Heart right ventricle (tissue), 16 donors: ENCODE measurements around the gene PAPPA. TPM values are rescaled to one million over a fixed set of nuclear protein-coding genes. Genes with fewer than 3 reads are reported as not detected.

Experiments used
- ATAC-seq, 8 donors: fragments of 200-7000 bp; cut with Tn5 transposase; one replicate each; pipeline ENCODE4 v1.9.1; 2020; ENCODE audit warnings: mild to moderate bottlenecking in 8 of 8, moderate library complexity in 8 of 8, moderate number of reproducible peaks in 1 of 8
- DNase-seq, 2 donors: peaks; one replicate each; pipeline ENCODE4 v3.0.0-alpha.2; 2020
- H3K27ac ChIP-seq, 10 donors: fragments of 200-600 bp; sonication (generic) in 2 of 10; one replicate each; pipeline versions ENCODE4 v1.5.0 to v1.8.0; 2020 to 2022; ENCODE audit warnings: mild to moderate bottlenecking in 3 of 10
- H3K27me3 ChIP-seq, 7 donors: fragments of 200-600 bp; one replicate each; pipeline ENCODE4 v1.8.0; 2021 to 2022; ENCODE audit warnings: mild to moderate bottlenecking in 2 of 7
- H3K36me3 ChIP-seq, 9 donors: fragments of 200-600 bp; sonication (generic) in 1 of 9; one replicate each; pipeline versions ENCODE4 v1.5.0 to v1.8.0; 2020 to 2022; ENCODE audit warnings: mild to moderate bottlenecking in 2 of 9
- H3K4me1 ChIP-seq, 9 donors: fragments of 200-600 bp; sonication (generic) in 1 of 9; one replicate each; pipeline versions ENCODE4 v1.5.0 to v1.8.0; 2020 to 2022; ENCODE audit warnings: mild to moderate bottlenecking in 4 of 9
- H3K4me3 ChIP-seq, 10 donors: fragments of 200-600 bp; sonication (generic) in 2 of 10; one replicate each; pipeline versions ENCODE4 v1.5.0 to v1.8.0; 2020 to 2022; ENCODE audit warnings: mild to moderate bottlenecking in 7 of 10, moderate library complexity in 2 of 10
- H3K9me3 ChIP-seq, 11 donors: fragments of 200-600 bp in 10 of 11; sonication (generic) in 2 of 11; one replicate each; pipeline versions ENCODE4 v1.5.0 to v1.8.0; 2013 to 2022; ENCODE audit warnings: mild to moderate bottlenecking in 2 of 11, control low read depth in 1 of 11, moderate library complexity in 1 of 11
- CTCF ChIP-seq, 9 donors: fragments of 200-600 bp; sonication (generic) in 2 of 9; IDR thresholded peaks; one replicate each; pipeline versions ENCODE4 v1.5.0 to v1.8.0; 2021 to 2022; ENCODE audit warnings: antibody characterized with exemption in 9 of 9, mild to moderate bottlenecking in 5 of 9, moderate library complexity in 1 of 9
- WGBS, 2 donors: extraction: QIAGEN DNeasy Blood & Tissue Kit; methylation state at CpG; one replicate each; pipeline ENCODE4 v1.1.7; 2013; ENCODE audit warnings: inconsistent platforms in 1 of 2; 5-methylcytosine and 5-hydroxymethylcytosine counted together
- intact Hi-C, 10 donors: fragments of 100-400 bp; cut with DNase I; formaldehyde crosslinking; loops; one replicate each; pipeline versions ENCODE4 v1.11.1 to v1.14.2; 2022
- polyA plus RNA-seq, 2 donors: library from polyadenylated mRNA; stranded (reverse); fragments of 200-250 nt; gene quantifications; one replicate each; pipeline ENCODE4 v1.2.3, GENCODE V29; 2013
- total RNA-seq, 10 donors: library from RNA; stranded (reverse); fragmentation: NEBNext Ultra II Directional in 3 of 10; extraction: Animal tissue kit (Norgen Biotek cat#: 25700) in 3 of 10; gene quantifications; one replicate each; pipeline versions ENCODE4 v1.2.1 to v1.2.4, GENCODE V29; 2021 to 2023
- donor health status: Arrhythmogenic right ventricular cardiomyopathy.
- donor health status: ischemic (EF 13 %, LVEDD 7.1; RV severe dilation, severe dysfunction).
- donor health status: healthy with polysubstance abuse.
- donor health status: DM: no; HTN: yes; CAD: no.
- donor health status: DM: no; HTN: no; CAD: no.
- donor health status: ischemic (EF 25% LVEDD 6.9; RV normal size, moderate dysfunction).
- donor health status: ischemic (EF 25% LVEDD 5.7; RV mildly dilated, moderate dysfunction).
- donor health status: healthy.
- donor health status: DM: yes; HTN: yes; CAD: no.
- donor health status: Ischemic cardiomyopathy.
- donor health status: ischemic (EF 35%, LVEDD 5.7; RV mildly dilated, moderate dysfunction).
- donor health status: nonischemic (EF 11% LVEDD 7.7; RV severe dilation, severe dysfunction).
- donor health status: DM: yes; HTN: yes; CAD: no.
- donor health status: PGD.
- donor health status: ischemic (EF 29% LVEDD 5.4; RV normal size, mild dysfunction).
- donor health status: nonischemic (EF 23%, LVEDD 6.1; RV moderate dilation, normal function).

Gene PAPPA
- total and polyA plus RNA-seq, 12 donors = 0.15 to 3.4 (median 1.2) TPM

- Histone ChIP-seq H3K27ac (peak overlapping the region in 4 of 10 donors; percentile 19 to 49 (median 41)), H3K27me3 (no peaks in the 10 kb centered on the region), H3K9me3 (no peaks in the 10 kb centered on the region), H3K36me3 (no peaks in the 10 kb centered on the region), H3K4me1 (peaks cover 0 to 7% (median 0%) of the 10 kb centered on the region in 9 donors), H3K4me3 (no peak overlapping the region)
- ATAC-seq (peak in 1 of 8 donors; percentile 29), DNase-seq (no peak)
- no peak for TF ChIP-seq CTCF (IDR thresholded peaks at IDR 0.05)
- intact Hi-C loops = no loop called here
- WGBS, 2 donors = 43% methylated on average over 10 of the region's 10 CpGs
Measured at GRCh38 chr9:116276651-116277121, 123.1 kb downstream of the PAPPA start.

- no peak for ATAC-seq
- 53 to 61% methylated on average over 1 of the region's 1 CpG for WGBS, 2 donors
- no peaks in the 10 kb centered on the region for H3K27me3 ChIP-seq
- no peaks in the 10 kb centered on the region for H3K36me3 ChIP-seq
- DNase-seq = no peak
- H3K4me1 ChIP-seq = peaks cover 0 to 7% (median 0%) of the 10 kb centered on the region in 9 donors
- H3K27ac ChIP-seq = no peak overlapping the region
- no peak for TF ChIP-seq CTCF (IDR thresholded peaks at IDR 0.05)
- no peaks in the 10 kb centered on the region for H3K9me3 ChIP-seq
- intact Hi-C loops = no loop called here
- H3K4me3 ChIP-seq = no peak overlapping the region
Measured at GRCh38 chr9:116278326-116278725, 124.7 kb downstream of the PAPPA start.

- WGBS, 2 donors = 55% methylated on average over 11 of the region's 11 CpGs
- no peak overlapping the region for H3K27ac ChIP-seq
- ATAC-seq (peak in 1 of 8 donors; percentile 10), DNase-seq (no peak)
- H3K4me3 ChIP-seq = no peak overlapping the region
- H3K9me3 ChIP-seq = no peaks in the 10 kb centered on the region
- H3K36me3 ChIP-seq = no peaks in the 10 kb centered on the region
- H3K27me3 ChIP-seq = no peaks in the 10 kb centered on the region
- no peak for TF ChIP-seq CTCF (IDR thresholded peaks at IDR 0.05)
- H3K4me1 ChIP-seq = peaks cover 0 to 7% (median 0%) of the 10 kb centered on the region in 9 donors
- intact Hi-C loops = no loop called here
Measured at GRCh38 chr9:116279230-116279629, 125.6 kb downstream of the PAPPA start.

- no peak for TF ChIP-seq CTCF (IDR thresholded peaks at IDR 0.05)
- no peak overlapping the region for H3K27ac ChIP-seq
- H3K36me3 ChIP-seq = no peaks in the 10 kb centered on the region
- H3K9me3 ChIP-seq = no peaks in the 10 kb centered on the region
- intact Hi-C loops = loop anchor here in 1 of 10 donors (5.0 kb wide), 1 partner anchor 292 kb away; no protein-coding TSS in a partner anchor
- DNase-seq = no peak
- H3K4me1 ChIP-seq = peaks cover 0 to 7% (median 0%) of the 10 kb centered on the region in 9 donors
- no peaks in the 10 kb centered on the region for H3K27me3 ChIP-seq
- WGBS, 2 donors = 95 to 100% methylated on average over 1 of the region's 1 CpG
- no peak overlapping the region for H3K4me3 ChIP-seq
- ATAC-seq = no peak
Measured at GRCh38 chr9:116280529-116280928, 126.9 kb downstream of the PAPPA start.
